Gastroesophageal sphincter (tissue), 3 donors: ENCODE measurements around the gene HTD2.

Source experiments
- EP300 ChIP-seq: sonication (generic); formaldehyde crosslinking; IDR thresholded peaks from one replicate; pipeline ENCODE4 v1.6.1; 2017; ENCODE audit warnings: antibody characterized with exemption, mild to moderate bottlenecking
- POLR2A ChIP-seq, 2 donors: fragments of 450-650 bp; IDR thresholded peaks; one replicate each; pipeline ENCODE4 v1.6.1; 2017; ENCODE audit warnings: antibody characterized with exemption in 2 of 2, mild to moderate bottlenecking in 2 of 2, moderate library complexity in 1 of 2
- POLR2AphosphoS5 ChIP-seq: sonication (generic); formaldehyde crosslinking; IDR thresholded peaks from one replicate; pipeline ENCODE4 v1.6.1; 2017; ENCODE audit warnings: antibody characterized with exemption
- TF ChIP-seq, protein P1 (sequence below), 4 experiments: fragments of 200-600 bp in 2 of 4; fragments of 450-650 bp in 2 of 4; sonication (generic) in 1 of 4; IDR thresholded peaks; one replicate each; pipeline ENCODE4 v1.5.1; 2017 to 2019; ENCODE audit warnings: antibody characterized with exemption in 4 of 4, mild to moderate bottlenecking in 2 of 4, moderate library complexity in 2 of 4

GRCh38 chr3:58296843-58297242, 9.5 kb upstream of the HTD2 start:
- no peak for TF ChIP-seq EP300
- no peak for TF ChIP-seq POLR2A (IDR thresholded peaks at IDR 0.05)
- TF ChIP-seq, protein P1, sequence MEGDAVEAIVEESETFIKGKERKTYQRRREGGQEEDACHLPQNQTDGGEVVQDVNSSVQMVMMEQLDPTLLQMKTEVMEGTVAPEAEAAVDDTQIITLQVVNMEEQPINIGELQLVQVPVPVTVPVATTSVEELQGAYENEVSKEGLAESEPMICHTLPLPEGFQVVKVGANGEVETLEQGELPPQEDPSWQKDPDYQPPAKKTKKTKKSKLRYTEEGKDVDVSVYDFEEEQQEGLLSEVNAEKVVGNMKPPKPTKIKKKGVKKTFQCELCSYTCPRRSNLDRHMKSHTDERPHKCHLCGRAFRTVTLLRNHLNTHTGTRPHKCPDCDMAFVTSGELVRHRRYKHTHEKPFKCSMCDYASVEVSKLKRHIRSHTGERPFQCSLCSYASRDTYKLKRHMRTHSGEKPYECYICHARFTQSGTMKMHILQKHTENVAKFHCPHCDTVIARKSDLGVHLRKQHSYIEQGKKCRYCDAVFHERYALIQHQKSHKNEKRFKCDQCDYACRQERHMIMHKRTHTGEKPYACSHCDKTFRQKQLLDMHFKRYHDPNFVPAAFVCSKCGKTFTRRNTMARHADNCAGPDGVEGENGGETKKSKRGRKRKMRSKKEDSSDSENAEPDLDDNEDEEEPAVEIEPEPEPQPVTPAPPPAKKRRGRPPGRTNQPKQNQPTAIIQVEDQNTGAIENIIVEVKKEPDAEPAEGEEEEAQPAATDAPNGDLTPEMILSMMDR (IDR thresholded peaks at IDR 0.05) = no peak
- TF ChIP-seq POLR2AphosphoS5 = no peak
